H1 (cell line): Measurements from ENCODE around the gene INSIG1. TPM values are rescaled to one million over a fixed set of nuclear protein-coding genes. Genes with fewer than 3 reads are reported as not detected.

Experiments used
- CTCF ChIA-PET: fragments of 300-600 bp; sonication (Branson Sonifier 250); formaldehyde crosslinking; loops from one replicate; lab custom pipeline; 2021; ENCODE audit not compliant: partially characterized antibody; lab: Charles Lee
- POLR2A ChIA-PET: fragments of 300-600 bp; sonication (Branson Sonifier 250); formaldehyde crosslinking; loops from one replicate; lab custom pipeline; 2021; ENCODE audit warnings: inconsistent platforms; ENCODE audit not compliant: partially characterized antibody; lab: Charles Lee
- DNase-seq, 2 experiments: peaks; one replicate each; pipeline versions ENCODE4 v3.0.0 to v3.0.0-alpha.2; 2010 to 2022; ENCODE audit warnings: low spot score in 2 of 2, low read depth in 1 of 2, mixed read lengths in 1 of 2
- FAIRE-seq: peaks from 2 replicates; lab custom pipeline; 2011; peaks lifted over from hg19 to GRCh38; lab: Jason Lieb, UNC
- H2AFZ ChIP-seq: 2 replicates; pipeline ENCODE4 v1.8.1; 2012; ENCODE audit warnings: low read length, inconsistent platforms
- H2AK5ac ChIP-seq: 2 replicates; pipeline ENCODE4 v1.6.1; 2013; ENCODE audit warnings: low read depth, low read length
- H2BK120ac ChIP-seq: replicated peaks from 2 replicates; pipeline ENCODE3; 2013; ENCODE audit warnings: low read depth, low read length, inconsistent platforms
- H2BK12ac ChIP-seq: 2 replicates; pipeline ENCODE4 v1.6.1; 2013; ENCODE audit warnings: low read depth, low read length
- H2BK15ac ChIP-seq: 2 replicates; pipeline ENCODE4 v1.6.1; 2013; ENCODE audit warnings: low read length
- H2BK20ac ChIP-seq: 2 replicates; pipeline ENCODE4 v1.6.1; 2013; ENCODE audit warnings: low read length
- H2BK5ac ChIP-seq: 2 replicates; pipeline ENCODE4 v1.6.1; 2013; ENCODE audit warnings: low read depth, low read length
- H3K14ac ChIP-seq: 2 replicates; pipeline ENCODE4 v1.6.1; 2013; ENCODE audit warnings: inconsistent platforms; ENCODE audit not compliant: insufficient read length
- H3K18ac ChIP-seq: 2 replicates; pipeline ENCODE4 v1.6.1; 2013; ENCODE audit warnings: low read length; ENCODE audit errors: extremely low read depth
- H3K23ac ChIP-seq: 2 replicates; pipeline ENCODE4 v1.6.1; 2013; ENCODE audit warnings: inconsistent platforms; ENCODE audit not compliant: insufficient read length
- H3K23me2 ChIP-seq: 2 replicates; pipeline ENCODE4 v1.6.1; 2013; ENCODE audit warnings: low read depth, low read length
- H3K27ac ChIP-seq: 2 replicates; pipeline ENCODE4 v1.6.1; 2011; ENCODE audit warnings: low read depth, low read length, inconsistent platforms
- H3K27me3 ChIP-seq, 4 experiments: replicated peaks in 1 of 4; 1 replicate in 1 of 4; 2 replicates in 3 of 4; pipeline versions ENCODE4 v1.6.1 to v1.8.1; 2011 to 2013; ENCODE audit warnings: low read length in 3 of 4, mild to moderate bottlenecking in 3 of 4, inconsistent platforms in 2 of 4, mixed read lengths in 2 of 4, moderate library complexity in 1 of 4; ENCODE audit not compliant: control insufficient read depth in 3 of 4, insufficient read depth in 3 of 4; ENCODE audit errors: extremely low read depth in 1 of 4
- H3K36me3 ChIP-seq, 4 experiments: 2 replicates each; pipeline versions ENCODE4 v1.6.1 to v1.8.1; 2011 to 2013; ENCODE audit warnings: mild to moderate bottlenecking in 4 of 4, low read length in 3 of 4, moderate library complexity in 2 of 4, control low read depth in 1 of 4, inconsistent platforms in 1 of 4; ENCODE audit not compliant: insufficient read depth in 4 of 4, control insufficient read depth in 2 of 4
- H3K4ac ChIP-seq: replicated peaks from 2 replicates; pipeline ENCODE3; 2013; ENCODE audit warnings: low read length, low read depth, mixed read lengths, inconsistent platforms; ENCODE audit not compliant: insufficient read length
- H3K4me1 ChIP-seq, 4 experiments: replicated peaks in 1 of 4; 1 replicate in 1 of 4; 2 replicates in 3 of 4; pipeline versions ENCODE4 v1.6.1 to v1.8.1; 2011 to 2013; ENCODE audit warnings: low read length in 3 of 4, inconsistent platforms in 2 of 4, mixed read lengths in 1 of 4; ENCODE audit not compliant: insufficient read depth in 4 of 4, control insufficient read depth in 3 of 4
- H3K4me2 ChIP-seq, 2 experiments: 2 replicates each; pipeline versions ENCODE4 v1.6.1 to v1.8.1; 2011 to 2013; ENCODE audit warnings: low read depth in 2 of 2, low read length in 2 of 2, control low read depth in 1 of 2, inconsistent platforms in 1 of 2, mild to moderate bottlenecking in 1 of 2; ENCODE audit not compliant: insufficient read depth in 1 of 2
- H3K4me3 ChIP-seq, 4 experiments: fragments of 200-600, 300-600 bp in 1 of 4; sonication (generic), shearing (Covaris generic), sonication (Bioruptor Twin) in 1 of 4; 2 replicates each; pipeline versions ENCODE4 v1.5.1 to v1.8.1; 2011 to 2016; ENCODE audit warnings: low read length in 4 of 4, low read depth in 3 of 4, control low read depth in 2 of 4, inconsistent platforms in 2 of 4, mild to moderate bottlenecking in 2 of 4, mixed read lengths in 1 of 4, moderate library complexity in 1 of 4; ENCODE audit not compliant: insufficient read depth in 2 of 4; ENCODE audit errors: extremely low read depth in 1 of 4
- H3K56ac ChIP-seq: replicated peaks from 2 replicates; pipeline ENCODE3; 2013; ENCODE audit warnings: low read depth, mild to moderate bottlenecking, mixed read lengths, low read length, inconsistent platforms; ENCODE audit not compliant: insufficient read length
- H3K79me1 ChIP-seq: 2 replicates; pipeline ENCODE4 v1.6.1; 2013; ENCODE audit warnings: low read depth, low read length, control low read depth
- H3K79me2 ChIP-seq, 2 experiments: 2 replicates each; pipeline versions ENCODE4 v1.6.1 to v1.8.1; 2012 to 2013; ENCODE audit warnings: low read length in 2 of 2, mild to moderate bottlenecking in 2 of 2, inconsistent platforms in 1 of 2; ENCODE audit not compliant: insufficient read depth in 2 of 2, control insufficient read depth in 1 of 2
- H3K9ac ChIP-seq, 4 experiments: replicated peaks in 1 of 4; 1 replicate in 1 of 4; 2 replicates in 3 of 4; pipeline versions ENCODE4 v1.6.1 to v1.8.1; 2011 to 2013; ENCODE audit warnings: low read depth in 3 of 4, low read length in 3 of 4, control low read depth in 2 of 4, mild to moderate bottlenecking in 2 of 4, moderate library complexity in 2 of 4, inconsistent platforms in 1 of 4; ENCODE audit errors: extremely low read depth in 1 of 4
- H3K9me3 ChIP-seq, 2 experiments: 2 replicates each; pipeline versions ENCODE4 v1.6.1 to v1.8.1; 2012 to 2013; ENCODE audit warnings: mild to moderate bottlenecking in 2 of 2, moderate library complexity in 2 of 2, control low read depth in 1 of 2, inconsistent platforms in 1 of 2, low read depth in 1 of 2, low read length in 1 of 2, mixed read lengths in 1 of 2; ENCODE audit not compliant: insufficient read depth in 2 of 2
- H4K20me1 ChIP-seq, 2 experiments: replicated peaks in 1 of 2; 2 replicates each; pipeline versions ENCODE3 to v1.8.1; 2011 to 2013; ENCODE audit warnings: inconsistent platforms in 2 of 2, low read length in 2 of 2, mild to moderate bottlenecking in 1 of 2; ENCODE audit not compliant: insufficient read depth in 2 of 2, control insufficient read depth in 1 of 2
- H4K5ac ChIP-seq: 2 replicates; pipeline ENCODE4 v1.6.1; 2013; ENCODE audit warnings: low read length, low read depth, mixed read lengths, inconsistent platforms; ENCODE audit not compliant: insufficient read length
- H4K8ac ChIP-seq: 2 replicates; pipeline ENCODE4 v1.8.0; 2013; ENCODE audit warnings: mild to moderate bottlenecking, moderate library complexity, low read length, inconsistent platforms; ENCODE audit not compliant: insufficient read depth; ENCODE audit errors: extremely low read depth
- H4K91ac ChIP-seq: replicated peaks from 2 replicates; pipeline ENCODE3; 2013; ENCODE audit warnings: low read length, mixed read lengths, inconsistent platforms; ENCODE audit not compliant: insufficient read length
- CHD2 ChIP-seq: IDR thresholded peaks from 2 replicates; pipeline ENCODE4 v1.6.1; 2012; ENCODE audit warnings: low read length, improper control_type of control experiment
- EP300 ChIP-seq, 2 experiments: IDR thresholded peaks; 1 replicate in 1 of 2; 2 replicates in 1 of 2; pipeline ENCODE4 v1.6.1; 2011 to 2012; ENCODE audit warnings: low read depth in 2 of 2, low read length in 2 of 2, mild to moderate bottlenecking in 2 of 2, borderline replicate concordance in 1 of 2, inconsistent platforms in 1 of 2, moderate library complexity in 1 of 2
- FOSL1 ChIP-seq: IDR thresholded peaks from 2 replicates; pipeline ENCODE4 v1.6.1; 2011; ENCODE audit warnings: mild to moderate bottlenecking, low read depth, low read length, moderate library complexity; ENCODE audit not compliant: insufficient read depth
- GTF2F1 ChIP-seq: IDR thresholded peaks from 2 replicates; pipeline ENCODE4 v1.6.1; 2012; ENCODE audit warnings: low read depth, low read length, improper control_type of control experiment, borderline replicate concordance
- HDAC6 ChIP-seq: IDR thresholded peaks from one replicate; pipeline ENCODE4 v1.7.1; 2012; ENCODE audit warnings: low read depth, mild to moderate bottlenecking, inconsistent platforms, low read length, moderate library complexity
- POLR2A ChIP-seq, 2 experiments: IDR thresholded peaks; 1 replicate in 1 of 2; 2 replicates in 1 of 2; pipeline ENCODE4 v1.6.1; 2011; ENCODE audit warnings: low read depth in 2 of 2, low read length in 2 of 2, mild to moderate bottlenecking in 2 of 2; ENCODE audit errors: control extremely low read depth in 1 of 2
- SP4 ChIP-seq: IDR thresholded peaks from 2 replicates; pipeline ENCODE4 v1.6.1; 2012; ENCODE audit warnings: low read length, inconsistent platforms
- TBP ChIP-seq: IDR thresholded peaks from 2 replicates; pipeline ENCODE4 v1.6.1; 2011; ENCODE audit warnings: low read depth, low read length, improper control_type of control experiment
- WGBS, 2 experiments: shearing (Covaris generic) in 1 of 2; methylation state at CpG; one replicate each; pipeline versions ENCODE4 v1.1.6 to v1.1.7; 2013 to 2015; ENCODE audit warnings: low lambda C conversion rate in 2 of 2, mixed read lengths in 2 of 2, inconsistent platforms in 1 of 2, low coverage in 1 of 2, missing lambda C conversion rate in 1 of 2; ENCODE audit not compliant: insufficient replicate concordance in 2 of 2, insufficient coverage in 1 of 2, insufficient read length in 1 of 2; ENCODE audit errors: extremely low coverage in 1 of 2, missing lambda C conversion rate in 1 of 2; 5-methylcytosine and 5-hydroxymethylcytosine counted together
- polyA plus RNA-seq, 7 experiments: library from polyadenylated mRNA; depleted of rRNA in 3 of 7; stranded (reverse) in 5 of 7; unstranded in 2 of 7; fragments of >200 nt in 5 of 7; fragments of 200-250 nt in 2 of 7; gene quantifications; 1 replicate in 5 of 7; 2 replicates in 1 of 7; 4 replicates in 1 of 7; pipeline versions ENCODE4 v1.2.1 to v1.2.3, GENCODE V29; 2011 to 2013; ENCODE audit warnings: missing spikeins in 2 of 7, mixed read lengths in 2 of 7
- total RNA-seq: library from RNA; stranded (reverse); fragmentation: NEBNext Ultra II Directional; extraction: Animal tissue kit (Norgen Biotek cat#: 25700); gene quantifications from 2 replicates; pipeline ENCODE4 v1.2.1, GENCODE V29; 2021
- TF ChIP-seq, protein P1 (sequence below): IDR thresholded peaks from 2 replicates; pipeline ENCODE4 v1.6.1; 2011; ENCODE audit warnings: low read length, improper control_type of control experiment
- TF ChIP-seq, protein P2 (sequence below), 3 experiments: IDR thresholded peaks; 1 replicate in 2 of 3; 2 replicates in 1 of 3; pipeline versions ENCODE4 v1.5.1 to v1.6.1; 2011; ENCODE audit warnings: low read length in 3 of 3, mild to moderate bottlenecking in 3 of 3, inconsistent platforms in 2 of 3, low read depth in 1 of 3, moderate library complexity in 1 of 3; ENCODE audit not compliant: insufficient read depth in 1 of 3; ENCODE audit errors: control extremely low read depth in 1 of 3

The INSIG1 gene
- total and polyA plus RNA-seq, 2 of the 8 experiments (the other 6 are each of a cell fraction or from before 2014, with no cell fraction given): 40.0 to 58.4 TPM

- POLR2A ChIA-PET: interaction anchor here (1.4 to 1.7 kb wide), 2 partner anchors 12 to 101 kb away, joined by 3 to 7 read pairs; no protein-coding TSS in a partner anchor
- peak overlapping the region in 1 of 4 experiments; percentile 75; a peak in 1 of 8 replicates for H3K4me3 ChIP-seq
- FAIRE-seq: no peak
- TF ChIP-seq CHD2: no peak
- no peak for TF ChIP-seq EP300 (IDR thresholded peaks at IDR 0.05; ENCODE audit: borderline replicate concordance in 1 of 2, low read depth in 2 of 2, low read length in 2 of 2)
- TF ChIP-seq HDAC6: no peak
- TF ChIP-seq, protein P1, sequence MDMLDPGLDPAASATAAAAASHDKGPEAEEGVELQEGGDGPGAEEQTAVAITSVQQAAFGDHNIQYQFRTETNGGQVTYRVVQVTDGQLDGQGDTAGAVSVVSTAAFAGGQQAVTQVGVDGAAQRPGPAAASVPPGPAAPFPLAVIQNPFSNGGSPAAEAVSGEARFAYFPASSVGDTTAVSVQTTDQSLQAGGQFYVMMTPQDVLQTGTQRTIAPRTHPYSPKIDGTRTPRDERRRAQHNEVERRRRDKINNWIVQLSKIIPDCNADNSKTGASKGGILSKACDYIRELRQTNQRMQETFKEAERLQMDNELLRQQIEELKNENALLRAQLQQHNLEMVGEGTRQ: no peak
- no peak for TF ChIP-seq POLR2A (IDR thresholded peaks at IDR 0.05; ENCODE audit: control extremely low read depth in 1 of 2, low read depth in 2 of 2, low read length in 2 of 2)
- TF ChIP-seq GTF2F1: no peak
- TF ChIP-seq, protein P2, sequence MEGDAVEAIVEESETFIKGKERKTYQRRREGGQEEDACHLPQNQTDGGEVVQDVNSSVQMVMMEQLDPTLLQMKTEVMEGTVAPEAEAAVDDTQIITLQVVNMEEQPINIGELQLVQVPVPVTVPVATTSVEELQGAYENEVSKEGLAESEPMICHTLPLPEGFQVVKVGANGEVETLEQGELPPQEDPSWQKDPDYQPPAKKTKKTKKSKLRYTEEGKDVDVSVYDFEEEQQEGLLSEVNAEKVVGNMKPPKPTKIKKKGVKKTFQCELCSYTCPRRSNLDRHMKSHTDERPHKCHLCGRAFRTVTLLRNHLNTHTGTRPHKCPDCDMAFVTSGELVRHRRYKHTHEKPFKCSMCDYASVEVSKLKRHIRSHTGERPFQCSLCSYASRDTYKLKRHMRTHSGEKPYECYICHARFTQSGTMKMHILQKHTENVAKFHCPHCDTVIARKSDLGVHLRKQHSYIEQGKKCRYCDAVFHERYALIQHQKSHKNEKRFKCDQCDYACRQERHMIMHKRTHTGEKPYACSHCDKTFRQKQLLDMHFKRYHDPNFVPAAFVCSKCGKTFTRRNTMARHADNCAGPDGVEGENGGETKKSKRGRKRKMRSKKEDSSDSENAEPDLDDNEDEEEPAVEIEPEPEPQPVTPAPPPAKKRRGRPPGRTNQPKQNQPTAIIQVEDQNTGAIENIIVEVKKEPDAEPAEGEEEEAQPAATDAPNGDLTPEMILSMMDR (IDR thresholded peaks at IDR 0.05; ENCODE audit: control extremely low read depth in 1 of 3, insufficient read depth in 1 of 3, low read depth in 1 of 3, low read length in 3 of 3): no peak
- TF ChIP-seq TBP: no peak
- TF ChIP-seq FOSL1: no peak
- TF ChIP-seq SP4: no peak
Observed at GRCh38 chr7:155295511-155295910, 2.2 kb upstream of the INSIG1 start.

More at GRCh38 chr7:155295511-155295910, 2.2 kb upstream of the INSIG1 start:
- H2BK5ac ChIP-seq: no peak overlapping the region
- CTCF ChIA-PET: interaction anchor here (0.5 to 2.3 kb wide), 7 partner anchors 12 to 382 kb away, joined by 3 to 8 read pairs (median 3); no protein-coding TSS in a partner anchor
- H3K79me1 ChIP-seq: 0 out of 2 replicates have a peak, but pooled peaks cover under 1% of the 10 kb centered on the region
- no peak for DNase-seq
- H4K91ac ChIP-seq: peak overlapping the region; percentile 45
- H3K14ac ChIP-seq: no peak overlapping the region
- no peak overlapping the region for H4K8ac ChIP-seq
- H3K79me2 ChIP-seq: peaks cover 7 to 21% of the 10 kb centered on the region in 2 experiments
- no peak overlapping the region for H3K27ac ChIP-seq
- no peak overlapping the region for H3K56ac ChIP-seq
- peaks cover 8 to 12% of the 10 kb centered on the region in 2 experiments for H4K20me1 ChIP-seq
- no peak overlapping the region for H2BK120ac ChIP-seq
- peaks cover 12% of the 10 kb centered on the region for H3K23me2 ChIP-seq
- H2AFZ ChIP-seq: no peak overlapping the region
- peaks cover 0 to 7% (median 0%) of the 10 kb centered on the region in 4 experiments; a peak in 2 of 8 replicates for H3K36me3 ChIP-seq
- H3K9me3 ChIP-seq: no peaks in the 10 kb centered on the region
- H3K23ac ChIP-seq: no peak overlapping the region
- H3K4ac ChIP-seq: no peak overlapping the region
- no peaks in the 10 kb centered on the region for H3K27me3 ChIP-seq
- H3K4me2 ChIP-seq: peak overlapping the region; percentile 16 to 86; a peak in 1 of 4 replicates
- H3K18ac ChIP-seq: no peak overlapping the region
- WGBS, 2 experiments: 87% methylated on average over 7 of the region's 7 CpGs; no CpG with 5 or more reads in 1 of the 2 experiments
- H4K5ac ChIP-seq: no peak overlapping the region
- H2AK5ac ChIP-seq: no peak overlapping the region
- H3K9ac ChIP-seq: no peak overlapping the region
- H2BK12ac ChIP-seq: no peak overlapping the region
- peaks cover 7 to 23% (median 14%) of the 10 kb centered on the region in 4 experiments; a peak in 6 of 7 replicates for H3K4me1 ChIP-seq
- H2BK20ac ChIP-seq: no peak overlapping the region
- no peak overlapping the region for H2BK15ac ChIP-seq
